DOHH2 (cell line): Measurements from ENCODE around the gene ALPG.

Experiments
- CTCF ChIP-seq: fragments of 200-600 bp; sonication (generic); IDR thresholded peaks from one replicate; pipeline ENCODE4 v1.5.1; 2014; ENCODE audit warnings: antibody characterized with exemption, mild to moderate bottlenecking, low read depth, low read length; ENCODE audit not compliant: poor library complexity, severe bottlenecking
- EZH2phosphoT487 ChIP-seq: fragments of 200-600 bp; sonication (generic); IDR thresholded peaks from 2 replicates; pipeline ENCODE4 v1.6.1; 2017; ENCODE audit warnings: borderline replicate concordance, mild to moderate bottlenecking, antibody characterized with exemption, low read length, moderate library complexity, mixed read lengths

GRCh38 chr2:232415138-232415690 is 8.6 kb downstream of the ALPG start:
- no peak for TF ChIP-seq CTCF
- no peak for TF ChIP-seq EZH2phosphoT487
